Erythroblast (primary cell): ENCODE data around the gene LIPH.

Experiments used
- GATA1 ChIP-seq: IDR thresholded peaks from 2 replicates; pipeline ENCODE4 v1.6.1; 2011; ENCODE audit warnings: low read depth, mild to moderate bottlenecking, control low read depth, low read length, moderate library complexity
- POLR2A ChIP-seq: IDR thresholded peaks from 2 replicates; pipeline ENCODE4 v1.6.1; 2011; ENCODE audit warnings: mild to moderate bottlenecking, low read length

DNA sequence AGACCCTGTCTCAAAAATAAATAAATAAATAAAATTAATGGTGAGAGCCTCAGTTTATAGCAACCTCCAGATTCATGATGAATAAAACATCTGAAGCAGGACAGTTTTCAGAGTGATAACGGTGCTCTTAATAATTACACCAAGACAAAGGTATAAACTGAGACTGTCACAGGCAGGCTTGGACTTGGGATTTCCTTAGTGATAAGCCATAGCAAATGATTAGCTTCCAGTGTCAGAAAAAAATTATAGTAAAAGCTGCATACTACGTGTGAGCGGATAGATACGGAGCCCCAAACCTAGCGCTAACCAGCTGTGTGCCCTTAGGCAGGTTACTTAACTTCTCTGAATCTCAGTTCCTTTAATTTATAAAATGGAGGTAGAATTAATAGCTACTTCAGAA is 21.5 kb downstream of the LIPH start:
- TF ChIP-seq POLR2A (no peak), GATA1 (no peak)
